Inferior parietal cortex (tissue), 1 donor: ENCODE results near the gene FKBP6.
"Not testable (repeated sequence)": the region's sequence is repeated elsewhere in the genome, so short reads cannot be mapped to it uniquely, and the experiment has no call there.

Source experiments
- DNase-seq: peaks from one replicate; pipeline ENCODE4 v3.0.0-alpha.2; 2016; ENCODE audit errors: extremely low spot score

FKBP6 gene

DNA sequence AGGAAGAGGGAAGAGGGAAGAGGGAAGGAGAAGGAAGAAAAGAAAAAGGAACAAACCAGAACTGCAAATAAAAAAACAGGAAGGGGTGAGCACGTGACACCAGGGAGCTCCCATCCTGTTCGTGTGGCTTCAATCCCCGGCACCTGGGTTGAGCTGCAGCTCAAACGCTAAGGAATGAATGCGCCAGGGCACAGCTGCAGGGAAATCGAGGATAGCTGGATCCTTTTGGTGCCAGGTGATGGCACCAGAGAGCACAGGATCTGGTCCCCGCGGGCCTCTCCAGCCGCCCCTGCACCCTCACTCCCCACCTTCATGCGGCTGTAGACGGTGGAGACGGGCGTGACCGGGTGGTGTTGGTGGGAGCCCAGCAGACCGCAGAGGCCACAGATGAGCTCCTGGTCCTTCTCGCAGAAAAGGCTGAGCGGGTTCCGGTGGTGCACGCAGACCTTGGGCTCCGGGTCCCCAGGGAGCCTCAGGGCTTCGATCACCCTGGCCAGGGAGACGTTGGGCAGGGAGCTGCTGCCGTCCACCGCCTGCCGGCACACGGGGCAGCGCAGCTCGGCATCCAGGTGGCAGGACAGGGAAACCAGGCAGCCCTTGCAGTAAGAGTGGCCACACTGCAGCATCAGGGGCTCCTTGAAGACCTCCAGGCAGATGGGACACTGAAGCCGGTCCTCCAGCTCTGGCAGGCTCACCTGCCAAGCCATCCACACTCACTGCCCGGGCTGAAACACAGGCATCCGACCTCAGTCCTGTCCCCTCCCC is 3.7 kb upstream of the FKBP6 start:
- DNase-seq: peak; percentile 55

DNA sequence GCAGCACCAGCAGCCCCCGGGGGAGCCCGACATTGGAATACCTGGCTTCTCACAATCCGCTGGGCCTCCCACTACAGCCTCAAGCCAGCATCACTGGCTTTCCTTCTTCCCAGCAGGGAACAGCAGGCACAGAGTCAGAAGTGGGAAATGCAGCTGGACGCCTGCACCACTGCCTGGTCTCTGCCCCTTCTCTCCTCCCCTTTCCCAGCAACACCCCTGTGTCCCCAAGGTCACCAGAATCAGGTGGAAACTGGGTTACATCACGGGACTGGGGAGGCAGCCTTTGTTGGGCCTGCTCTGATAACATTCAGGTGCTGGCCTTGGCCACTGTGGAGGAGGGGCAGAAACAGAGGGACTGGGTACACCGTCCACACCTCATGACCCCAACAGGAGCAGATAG is 2.5 kb upstream of the FKBP6 start:
- not testable (repeated sequence) for DNase-seq

DNA sequence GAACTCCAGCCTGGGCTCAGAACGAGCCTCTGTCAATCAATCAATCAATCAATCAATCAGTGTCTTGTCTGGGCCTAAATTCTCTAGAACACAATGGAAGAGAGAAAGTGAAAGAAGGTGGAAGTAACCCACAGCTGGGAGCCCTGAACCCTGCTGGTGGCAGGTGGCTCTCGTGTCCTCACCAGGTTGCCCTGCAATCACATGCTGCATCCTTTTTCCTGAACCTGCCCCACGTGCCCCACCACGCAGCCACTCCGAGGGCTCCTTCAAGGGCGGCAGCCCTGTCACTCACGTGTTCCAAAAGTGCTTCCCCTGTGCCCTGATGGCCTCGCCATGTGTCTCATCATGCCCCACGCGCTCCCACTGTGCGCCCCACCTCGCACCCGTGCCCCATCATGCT is 512 bp upstream of the FKBP6 start:
- DNase-seq: not testable (repeated sequence)

DNA sequence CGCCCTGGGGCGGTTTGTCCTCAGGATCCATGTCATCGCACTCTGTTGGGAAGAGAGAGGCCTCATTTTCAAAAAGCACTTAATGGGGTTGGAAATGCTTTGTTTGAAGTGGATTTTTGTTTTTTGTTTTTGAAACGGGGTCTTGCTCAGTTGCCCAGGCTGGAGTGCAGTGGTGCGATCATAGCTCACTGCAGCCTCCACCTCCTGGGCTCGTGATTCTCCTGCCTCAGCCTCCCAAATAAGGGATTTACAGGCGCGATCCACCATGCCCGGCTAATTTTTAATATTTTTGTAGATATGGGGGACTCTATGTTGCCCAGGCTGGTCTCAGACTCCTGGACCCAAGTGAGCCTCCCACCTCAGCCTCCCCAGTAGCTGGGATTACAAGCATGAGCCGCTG is 735 bp downstream of the FKBP6 start:
- DNase-seq: no peak

DNA sequence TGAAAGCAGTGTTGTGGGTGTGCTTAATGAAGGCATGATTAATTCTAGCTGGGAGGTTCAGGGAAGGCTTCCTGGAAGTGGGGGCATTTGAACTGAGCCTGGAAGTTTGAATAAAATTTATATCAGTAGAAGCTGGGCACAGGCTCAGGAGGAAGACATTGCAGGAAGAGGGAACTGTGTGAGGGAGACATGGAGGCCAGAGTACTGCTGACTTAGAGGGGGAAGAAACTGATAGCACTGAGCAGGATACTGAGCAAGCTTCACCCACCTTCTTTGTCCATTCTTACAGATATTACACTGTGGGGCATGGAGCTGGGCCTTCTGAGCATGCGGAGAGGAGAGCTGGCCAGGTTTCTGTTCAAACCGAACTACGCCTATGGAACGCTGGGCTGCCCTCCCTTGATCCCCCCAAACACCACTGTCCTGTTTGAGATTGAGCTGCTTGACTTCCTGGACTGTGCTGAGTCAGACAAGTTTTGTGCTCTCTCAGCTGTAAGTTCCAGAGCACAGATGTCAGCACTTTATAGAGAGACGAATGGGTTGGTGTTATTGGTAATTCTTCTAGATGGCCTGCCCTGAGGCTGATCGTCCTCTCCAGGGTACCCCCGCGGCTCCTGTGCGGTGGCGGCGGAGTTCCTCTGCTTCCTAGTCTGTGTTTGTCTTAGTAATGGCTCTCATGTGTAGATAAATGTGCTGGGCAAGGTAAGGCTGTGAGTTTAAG is 2.1 kb downstream of the FKBP6 start:
- no peak for DNase-seq

DNA sequence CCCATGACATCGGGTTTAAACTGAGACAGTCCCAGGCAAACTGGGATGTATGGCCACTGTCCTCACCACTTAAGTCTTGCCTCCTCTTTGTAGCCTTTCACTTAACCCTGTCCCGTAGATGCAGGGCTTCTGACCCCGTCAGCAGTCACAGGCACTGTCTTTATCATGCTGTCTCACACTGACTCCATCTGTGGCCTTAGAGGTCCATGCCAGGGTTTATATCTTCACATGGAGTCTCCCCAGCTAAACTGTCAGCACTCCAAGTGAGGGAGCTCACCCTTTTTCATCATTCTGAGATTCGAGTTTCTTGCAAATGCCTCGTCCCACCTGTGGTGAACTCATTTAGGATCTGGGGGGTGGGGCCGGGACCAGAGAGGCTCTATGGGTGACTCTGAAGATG is 2.8 kb downstream of the FKBP6 start:
- no peak for DNase-seq

DNA sequence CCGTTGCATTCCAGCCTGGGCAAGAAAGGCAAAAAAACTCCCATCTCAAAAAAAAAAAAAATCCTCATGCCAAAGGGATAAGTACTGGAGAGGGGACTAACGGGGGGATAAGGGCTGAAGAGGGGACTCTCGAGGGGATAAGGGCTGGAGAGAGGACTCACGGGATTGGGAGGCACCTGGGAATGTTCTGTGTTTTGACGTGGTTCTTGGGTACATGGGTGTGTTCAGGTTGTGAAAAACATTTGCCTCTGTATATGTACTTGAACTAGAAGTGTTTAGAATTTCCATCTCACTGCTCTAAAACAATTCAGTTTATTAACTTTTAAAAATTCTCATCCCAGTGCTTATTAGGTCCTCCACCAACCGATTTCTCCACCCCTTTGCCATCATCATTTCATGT is 4.5 kb downstream of the FKBP6 start:
- DNase-seq: no peak

DNA sequence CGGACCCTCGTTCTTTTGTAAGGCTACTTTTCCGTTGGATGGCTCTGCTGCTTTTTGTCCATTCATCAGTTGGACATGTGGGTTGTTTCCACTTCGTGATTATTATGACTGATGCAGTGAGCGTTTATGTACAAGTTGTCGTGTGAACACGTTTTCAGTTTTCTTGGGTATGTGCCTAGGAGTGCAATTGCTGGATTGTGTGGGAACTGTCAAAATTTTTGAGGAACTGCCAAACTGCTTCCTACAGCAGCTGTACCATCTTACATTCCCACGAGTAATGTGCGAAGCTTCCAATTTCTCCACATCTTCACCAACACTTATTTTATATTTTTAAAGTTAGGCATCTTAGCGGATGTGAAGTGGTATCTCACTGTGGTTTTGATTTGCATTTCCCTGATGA is 10.4 kb downstream of the FKBP6 start:
- no peak for DNase-seq

DNA sequence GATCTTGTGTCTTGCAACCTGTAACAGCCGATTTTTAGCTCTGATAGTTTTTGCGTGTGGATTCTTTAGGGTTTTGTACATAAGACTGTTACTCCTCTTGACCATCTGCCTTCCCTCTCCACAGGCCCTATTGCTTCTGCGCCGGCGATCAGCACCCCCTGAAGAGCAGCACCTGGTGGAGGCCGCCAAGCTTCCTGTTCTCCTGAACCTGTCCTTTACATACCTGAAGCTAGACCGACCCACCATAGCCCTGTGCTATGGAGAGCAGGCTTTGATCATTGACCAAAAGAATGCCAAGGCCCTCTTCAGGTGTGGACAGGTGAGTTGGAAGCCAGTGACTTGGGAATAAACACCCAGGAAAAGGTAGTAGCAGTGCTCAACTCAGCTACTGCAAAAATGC is 12.6 kb downstream of the FKBP6 start:
- no peak for DNase-seq

DNA sequence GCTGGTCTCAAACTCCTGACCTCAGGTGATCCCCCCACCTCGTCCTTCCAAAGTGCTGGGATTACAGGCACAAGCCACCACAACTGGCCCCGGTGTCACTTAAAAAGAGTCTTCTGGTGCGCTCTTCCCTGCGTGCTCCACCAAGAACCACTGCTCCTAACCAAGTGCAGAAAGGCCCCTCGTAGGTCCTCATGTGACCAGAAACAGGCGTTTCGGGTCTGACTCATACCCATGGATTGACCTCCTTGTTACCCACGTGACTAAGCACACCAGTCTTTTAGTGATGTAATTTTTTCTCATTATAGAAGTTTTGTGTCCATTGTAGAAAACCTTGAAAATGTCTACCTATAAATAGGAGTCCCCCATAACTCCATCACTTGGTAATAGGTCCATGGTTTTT is 13.9 kb downstream of the FKBP6 start:
- DNase-seq: no peak

DNA sequence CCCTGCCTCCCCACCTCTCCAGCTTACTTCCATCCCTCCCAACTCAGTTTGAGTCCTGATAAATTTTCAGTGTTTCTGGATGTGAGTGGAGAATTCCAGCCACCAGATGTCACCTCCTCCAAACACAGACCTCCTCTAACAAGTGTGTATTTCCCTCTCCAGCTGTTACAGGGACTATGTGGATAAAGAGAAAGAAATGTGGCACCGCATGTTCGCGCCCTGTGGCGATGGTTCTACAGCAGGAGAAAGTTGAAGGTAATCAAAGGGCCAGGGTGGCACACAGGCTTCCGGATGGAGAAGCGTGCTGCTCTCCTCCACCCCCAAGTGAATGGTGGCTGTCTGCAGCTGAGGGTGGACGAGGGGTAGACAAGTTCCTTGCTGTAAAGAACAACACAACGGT is 14.7 kb downstream of the FKBP6 start:
- peak; percentile 29 for DNase-seq

DNA sequence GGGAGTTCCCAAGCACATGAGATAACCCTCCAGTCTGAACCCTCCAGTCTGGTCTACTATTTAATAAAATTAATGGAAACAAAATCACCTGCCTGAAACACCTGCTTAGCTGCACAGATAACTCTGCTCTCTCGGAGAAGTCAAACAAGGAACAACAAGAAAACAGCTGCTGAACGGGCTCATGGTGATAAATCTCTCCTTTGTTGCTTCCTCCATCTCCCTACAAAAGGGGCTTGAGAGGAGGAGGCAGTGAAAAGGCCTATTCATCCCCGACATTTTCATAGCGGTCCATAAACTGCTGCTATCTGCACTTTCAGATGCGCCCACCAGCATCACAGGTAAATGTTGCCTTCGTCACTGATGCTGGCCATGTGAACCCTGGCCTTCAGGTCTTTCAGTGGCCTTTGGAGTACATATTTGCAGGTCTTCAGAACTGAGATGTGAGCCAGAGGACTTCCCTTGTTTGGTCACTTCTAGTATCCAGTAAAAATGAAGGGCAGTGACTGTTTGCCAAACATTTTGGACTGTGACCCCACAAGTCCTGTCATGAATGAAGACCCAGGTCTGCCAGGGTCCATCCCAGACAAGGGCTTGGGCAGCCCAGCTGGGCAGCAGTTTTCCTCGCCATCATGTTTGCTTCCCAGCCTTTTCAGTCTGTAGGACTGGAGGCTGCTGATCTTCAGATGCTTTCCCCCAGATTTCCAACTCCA is 15.9 kb downstream of the FKBP6 start:
- no peak for DNase-seq

DNA sequence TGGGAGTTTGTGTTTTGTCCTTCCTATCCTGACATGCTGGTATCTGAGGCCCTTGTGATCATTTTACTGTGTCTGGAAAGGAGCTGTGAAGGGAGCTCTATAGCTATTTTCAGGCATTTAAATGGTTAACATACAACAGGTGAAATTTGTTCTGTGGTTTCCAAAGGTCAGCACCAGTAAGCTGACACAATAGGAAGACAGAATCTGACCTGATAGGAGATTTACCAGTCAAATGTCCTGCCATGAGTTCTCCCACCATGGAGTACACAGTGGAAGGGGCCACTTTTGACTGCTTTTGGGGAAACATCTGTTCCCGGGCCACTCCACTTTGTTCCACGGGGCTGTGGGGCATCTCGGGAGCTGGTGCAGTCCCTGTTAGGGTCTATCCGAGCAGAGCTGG is 17.6 kb downstream of the FKBP6 start:
- no peak for DNase-seq

DNA sequence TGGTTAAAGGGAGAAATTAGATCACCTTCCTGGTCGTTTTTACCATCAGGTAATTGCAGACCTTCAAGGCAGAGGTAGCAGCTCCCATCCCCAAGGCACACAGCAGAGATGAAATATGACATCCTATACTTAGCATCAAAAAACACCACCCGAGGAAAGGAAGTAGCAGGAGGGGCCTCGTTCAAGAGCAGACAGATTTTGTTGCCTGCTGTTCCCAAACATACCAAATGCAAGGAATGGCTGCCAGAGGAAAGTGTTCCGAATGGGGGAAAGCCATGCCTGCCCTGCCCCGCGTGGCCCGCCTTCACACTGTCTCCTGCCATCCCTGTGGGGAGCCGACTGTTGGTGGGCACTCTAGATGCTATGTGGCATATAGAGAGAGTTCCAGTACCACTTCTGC is 18.0 kb downstream of the FKBP6 start:
- DNase-seq: no peak

DNA sequence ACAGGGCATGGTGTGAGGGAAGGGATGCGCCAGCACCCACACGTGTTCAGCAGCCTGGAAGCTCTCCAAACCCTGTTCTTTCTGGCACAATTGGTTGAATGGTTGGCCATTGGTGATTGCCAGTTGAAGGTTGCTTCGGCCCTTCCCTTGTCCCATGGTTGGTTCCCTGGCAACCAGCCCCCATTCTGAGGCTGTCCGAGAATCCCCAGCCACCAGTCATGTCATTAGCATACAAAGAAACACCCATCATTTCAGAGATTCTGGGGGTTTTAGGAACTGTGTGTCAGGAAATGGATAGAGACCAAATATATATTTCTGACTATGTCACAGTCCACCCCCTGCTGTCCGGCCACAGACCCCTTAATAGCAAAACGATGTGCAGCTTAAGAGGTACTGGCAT is 21.8 kb downstream of the FKBP6 start:
- no peak for DNase-seq

DNA sequence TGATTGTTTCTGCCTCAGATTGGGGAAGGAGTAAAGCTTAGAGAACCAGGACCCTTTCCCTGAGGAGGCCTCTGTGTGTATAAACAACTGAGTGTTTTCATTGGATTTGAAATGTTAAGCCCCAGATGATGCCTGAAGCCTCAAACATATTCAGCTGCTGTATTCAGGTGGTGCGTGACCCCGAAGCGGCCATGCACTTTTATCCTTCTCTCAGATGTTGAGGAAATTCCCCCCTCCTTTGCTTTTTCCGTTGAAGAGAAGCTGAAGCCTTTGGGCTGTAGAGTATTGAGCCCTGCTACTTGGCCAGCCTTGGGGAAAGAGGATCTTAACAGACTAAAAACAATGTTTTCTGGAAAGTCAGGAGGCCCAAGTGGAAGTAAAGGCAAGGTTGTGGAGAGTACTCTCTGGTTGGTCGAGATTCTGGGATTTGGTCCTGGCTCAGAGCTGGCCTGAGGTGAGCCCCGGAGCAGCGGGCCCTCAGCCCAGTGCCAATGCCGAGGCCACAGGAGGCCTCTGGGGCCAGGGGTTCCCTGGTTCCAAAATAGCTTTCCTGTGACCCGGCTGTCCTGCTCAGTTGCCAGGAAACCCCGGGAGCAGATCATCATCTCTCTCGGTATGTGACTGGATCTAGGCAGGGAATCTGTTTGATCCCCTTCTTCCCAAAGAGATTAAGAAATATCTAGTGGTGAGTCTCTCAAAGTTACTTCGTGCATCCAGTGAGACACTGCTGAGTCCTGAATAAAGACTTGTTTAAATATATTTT is 22.5 kb downstream of the FKBP6 start:
- no peak for DNase-seq

DNA sequence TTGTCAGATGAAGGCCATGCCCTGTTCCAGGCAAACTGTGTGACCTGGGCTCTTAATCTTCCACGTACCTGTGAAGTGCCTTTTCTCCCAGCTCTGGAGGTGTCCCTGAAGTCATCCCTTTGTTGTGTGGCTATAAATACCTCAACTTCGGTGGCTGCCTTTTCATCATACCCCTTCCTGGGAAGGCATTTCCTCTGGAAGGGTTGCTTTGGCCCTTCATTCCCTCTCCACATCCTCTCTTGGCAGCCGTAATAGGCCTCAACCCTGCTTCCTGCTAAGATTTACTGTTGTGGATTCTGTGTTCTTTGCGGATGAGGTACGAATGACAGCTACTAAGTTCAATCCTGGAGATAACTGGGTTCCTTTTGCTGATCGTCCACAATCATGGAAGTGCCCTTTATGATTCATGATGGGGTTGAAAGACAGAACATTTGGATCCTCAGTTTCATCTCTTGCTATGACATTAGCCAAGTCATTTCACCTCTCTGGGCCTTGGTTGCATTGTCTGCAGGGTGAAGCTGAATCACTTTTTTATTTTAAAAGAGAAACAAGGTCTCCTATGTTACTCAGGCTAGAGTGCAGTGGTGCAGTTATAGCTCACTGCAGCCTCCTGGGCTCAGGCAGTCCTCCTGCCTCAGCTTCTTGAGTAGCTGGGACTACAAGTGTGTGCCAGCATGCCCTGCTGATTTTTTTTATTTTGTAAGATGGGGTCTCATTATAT is 23.6 kb downstream of the FKBP6 start:
- no peak for DNase-seq

DNA sequence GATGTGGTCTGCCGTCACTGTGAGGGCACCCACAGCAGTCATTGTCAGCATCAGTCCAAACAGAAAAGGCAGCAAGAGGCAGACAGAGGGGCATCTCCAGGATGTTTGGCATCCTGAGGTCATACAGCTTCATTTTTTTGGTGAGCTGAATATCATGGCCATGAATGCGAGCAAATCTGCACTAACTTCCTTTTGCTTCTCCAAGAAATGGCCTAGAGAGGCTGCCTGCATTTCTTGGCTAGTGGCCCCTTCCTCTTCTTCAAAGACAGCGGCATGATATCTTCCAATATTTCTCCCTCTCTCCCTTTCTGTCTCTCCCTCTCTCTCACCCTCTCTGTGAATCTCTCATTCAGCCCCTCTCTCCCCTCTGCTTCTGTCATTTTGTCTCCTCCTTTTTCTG is 24.8 kb downstream of the FKBP6 start:
- no peak for DNase-seq

DNA sequence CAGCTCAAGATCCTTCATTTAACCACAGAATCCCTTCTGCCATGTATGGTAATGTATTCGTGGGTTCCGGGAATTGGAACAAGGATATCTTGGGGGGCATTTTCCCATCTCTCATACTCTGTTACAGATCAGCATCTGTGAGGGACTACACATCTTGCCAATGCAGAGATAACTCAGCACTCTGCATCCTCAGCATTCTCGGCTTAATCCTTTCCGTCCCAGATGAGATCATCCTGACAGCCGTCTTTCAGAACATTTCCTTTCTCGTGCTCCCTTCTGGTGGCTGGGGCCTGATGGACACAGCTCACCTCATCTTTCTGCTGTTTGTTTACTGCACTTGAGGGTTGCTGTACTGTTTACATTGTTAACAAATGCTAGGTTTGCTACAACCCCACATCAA is 25.3 kb downstream of the FKBP6 start:
- DNase-seq: no peak

DNA sequence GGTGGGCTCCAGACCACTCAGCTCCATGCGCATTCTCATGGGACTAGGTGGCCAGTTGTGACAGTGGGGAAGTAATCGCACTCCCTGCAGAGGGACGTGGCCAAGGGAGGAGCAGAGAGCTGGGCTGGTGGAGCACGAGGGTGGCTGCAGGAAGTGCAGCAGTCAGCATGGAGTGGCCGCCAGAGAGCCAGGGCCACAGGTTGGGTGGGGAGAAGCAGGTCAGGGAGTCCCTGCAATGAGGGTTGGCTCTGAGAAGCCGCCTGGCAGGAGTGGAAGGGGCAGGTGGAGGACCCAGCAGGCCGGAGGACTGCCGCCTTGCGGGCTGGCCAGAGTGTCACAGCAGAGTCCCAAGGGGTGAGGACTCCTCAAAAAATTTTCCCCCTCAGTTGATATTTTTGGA is 26.2 kb downstream of the FKBP6 start:
- DNase-seq: no peak

DNA sequence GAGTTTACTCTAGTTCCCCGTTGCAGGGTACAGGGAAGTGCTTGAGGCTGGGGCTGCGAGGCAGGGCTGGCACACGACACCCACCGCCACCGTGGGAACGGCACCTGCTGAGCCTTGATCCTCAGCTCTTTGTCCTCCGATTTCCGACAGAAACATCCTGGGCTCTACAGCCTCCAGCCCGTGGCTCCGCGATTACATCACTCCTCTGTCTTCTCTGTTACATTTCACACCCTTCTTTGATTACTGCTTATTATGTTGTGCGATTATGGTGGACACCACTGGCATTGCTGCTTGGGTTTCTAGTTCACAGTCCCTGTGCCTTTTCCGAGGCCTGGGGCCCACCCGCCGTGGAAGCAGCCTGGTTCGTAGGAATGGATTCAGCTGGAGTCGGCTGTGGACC is 26.9 kb downstream of the FKBP6 start:
- no peak for DNase-seq

DNA sequence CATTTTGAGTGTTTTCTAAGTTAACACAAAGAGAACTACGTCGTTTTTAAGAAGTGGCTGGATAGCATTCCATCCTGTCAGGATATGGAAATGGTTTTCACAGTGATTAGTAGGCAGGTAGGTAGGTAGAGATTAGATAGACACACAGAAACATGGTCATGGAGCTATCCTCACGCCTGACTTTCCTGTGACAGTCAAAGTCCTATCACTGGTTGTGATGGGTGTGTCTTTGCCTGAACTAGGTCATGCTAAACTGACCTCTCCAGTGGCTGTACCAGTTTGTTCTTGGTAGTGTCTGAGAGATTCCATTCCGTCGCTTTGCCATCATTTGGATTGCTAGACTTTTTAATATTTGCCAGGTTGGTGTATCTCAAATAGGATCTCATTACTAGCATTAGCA is 28.2 kb downstream of the FKBP6 start:
- no peak for DNase-seq
